ENCODE data around the gene AUTS2.
A peak's percentile ranks its signal among the peaks of the same experiment; 100 is the strongest.

AUTS2 gene

GRCh38 chr7:70574314-70574834 is 976.1 kb downstream of the AUTS2 start:
- POLR2A ChIA-PET: no interaction called here

GRCh38 chr7:70574970-70575799 is 976.9 kb downstream of the AUTS2 start:
- TF ChIP-seq SP1 (IDR thresholded peaks at IDR 0.05): no peak
- TF ChIP-seq BHLHE40 (IDR thresholded peaks at IDR 0.05; ENCODE audit: borderline replicate concordance): no peak
- TF ChIP-seq ELF4 (IDR thresholded peaks at IDR 0.05): no peak
- no peak for TF ChIP-seq TARDBP (IDR thresholded peaks at IDR 0.05)
- peak; percentile 28; the same call in 1 of the 2 replicates for TF ChIP-seq PKNOX1 (IDR thresholded peaks at IDR 0.05)
- no peak for TF ChIP-seq ARNT (IDR thresholded peaks at IDR 0.05)
- ChIA-PET CTCF (no interaction called here), POLR2A (no interaction called here)
- DNase-seq (ENCODE audit: extremely low spot score): peak; percentile 46

More at GRCh38 chr7:70574314-70574834, 976.1 kb downstream of the AUTS2 start:
- TF ChIP-seq SUZ12 (IDR thresholded peaks at IDR 0.05) (no peak), ARNT (IDR thresholded peaks at IDR 0.05) (no peak), BHLHE40 (IDR thresholded peaks at IDR 0.05; ENCODE audit: borderline replicate concordance) (no peak), ZNF384 (IDR thresholded peaks at IDR 0.05) (no peak), TARDBP (IDR thresholded peaks at IDR 0.05) (no peak), NFRKB (IDR thresholded peaks at IDR 0.05) (no peak), LEF1 (IDR thresholded peaks at IDR 0.05; ENCODE audit: borderline replicate concordance) (no peak), HDGF (IDR thresholded peaks at IDR 0.05; ENCODE audit: borderline replicate concordance) (no peak), FOXA1 (IDR thresholded peaks at IDR 0.05) (no peak), SP1 (IDR thresholded peaks at IDR 0.05) (no peak), L3MBTL2 (conservative IDR thresholded peaks at IDR 0.05) (no peak), CTBP1 (IDR thresholded peaks at IDR 0.05; ENCODE audit: borderline replicate concordance) (no peak), ELF4 (IDR thresholded peaks at IDR 0.05) (no peak), FOXK2 (IDR thresholded peaks at IDR 0.05) (no peak), PKNOX1 (IDR thresholded peaks at IDR 0.05) (no peak), FOXM1 (IDR thresholded peaks at IDR 0.05; ENCODE audit: borderline replicate concordance) (no peak)
- no peak for DNase-seq (ENCODE audit: extremely low spot score)
- CTCF ChIA-PET: no interaction called here

GRCh38 chr7:70577078-70577477 is 978.8 kb downstream of the AUTS2 start:
- no peak for DNase-seq (ENCODE audit: extremely low spot score)
- ChIA-PET CTCF (no interaction called here), POLR2A (no interaction called here)
- TF ChIP-seq L3MBTL2 (conservative IDR thresholded peaks at IDR 0.05) (no peak), ELF4 (IDR thresholded peaks at IDR 0.05) (no peak), BHLHE40 (IDR thresholded peaks at IDR 0.05; ENCODE audit: borderline replicate concordance) (no peak), TARDBP (IDR thresholded peaks at IDR 0.05) (no peak), LEF1 (IDR thresholded peaks at IDR 0.05; ENCODE audit: borderline replicate concordance) (no peak)

- no peak for DNase-seq (ENCODE audit: extremely low spot score)
- ChIA-PET POLR2A (no interaction called here), CTCF (no interaction called here)
- TF ChIP-seq FOXM1 (IDR thresholded peaks at IDR 0.05; ENCODE audit: borderline replicate concordance) (no peak), ZNF384 (IDR thresholded peaks at IDR 0.05) (no peak), ARNT (IDR thresholded peaks at IDR 0.05) (no peak), LEF1 (IDR thresholded peaks at IDR 0.05; ENCODE audit: borderline replicate concordance) (no peak), HDGF (IDR thresholded peaks at IDR 0.05; ENCODE audit: borderline replicate concordance) (no peak), SUZ12 (IDR thresholded peaks at IDR 0.05) (no peak), NFRKB (IDR thresholded peaks at IDR 0.05) (no peak), L3MBTL2 (conservative IDR thresholded peaks at IDR 0.05) (no peak), FOXK2 (IDR thresholded peaks at IDR 0.05) (no peak), CTBP1 (IDR thresholded peaks at IDR 0.05; ENCODE audit: borderline replicate concordance) (no peak), SP1 (IDR thresholded peaks at IDR 0.05) (no peak), ELF4 (IDR thresholded peaks at IDR 0.05) (no peak), TARDBP (IDR thresholded peaks at IDR 0.05) (no peak)
These were observed 979.9 kb downstream of the AUTS2 start for GRCh38 chr7:70578131-70578530.

- TF ChIP-seq ZNF384 (IDR thresholded peaks at IDR 0.05): no peak
- TF ChIP-seq L3MBTL2 (conservative IDR thresholded peaks at IDR 0.05): no peak
- TF ChIP-seq ELF4 (IDR thresholded peaks at IDR 0.05): no peak
- no peak for TF ChIP-seq BHLHE40 (IDR thresholded peaks at IDR 0.05; ENCODE audit: borderline replicate concordance)
- no peak for TF ChIP-seq NFRKB (IDR thresholded peaks at IDR 0.05)
- ChIA-PET POLR2A (no interaction called here), CTCF (no interaction called here)
- no peak for DNase-seq (ENCODE audit: extremely low spot score)
These were observed 981.3 kb downstream of the AUTS2 start for GRCh38 chr7:70579397-70580097.

GRCh38 chr7:70580161-70580560 is 981.9 kb downstream of the AUTS2 start:
- TF ChIP-seq ELF4 (IDR thresholded peaks at IDR 0.05) (no peak), L3MBTL2 (conservative IDR thresholded peaks at IDR 0.05) (no peak), PKNOX1 (IDR thresholded peaks at IDR 0.05) (no peak), ZNF384 (IDR thresholded peaks at IDR 0.05) (no peak), SUZ12 (IDR thresholded peaks at IDR 0.05) (no peak), HDGF (IDR thresholded peaks at IDR 0.05; ENCODE audit: borderline replicate concordance) (no peak), FOXA1 (IDR thresholded peaks at IDR 0.05) (no peak), LEF1 (IDR thresholded peaks at IDR 0.05; ENCODE audit: borderline replicate concordance) (no peak), SP1 (IDR thresholded peaks at IDR 0.05) (no peak), TARDBP (IDR thresholded peaks at IDR 0.05) (no peak), BHLHE40 (IDR thresholded peaks at IDR 0.05; ENCODE audit: borderline replicate concordance) (no peak), CTBP1 (IDR thresholded peaks at IDR 0.05; ENCODE audit: borderline replicate concordance) (no peak), FOXM1 (IDR thresholded peaks at IDR 0.05; ENCODE audit: borderline replicate concordance) (no peak), ARNT (IDR thresholded peaks at IDR 0.05) (no peak), NFRKB (IDR thresholded peaks at IDR 0.05) (no peak), FOXK2 (IDR thresholded peaks at IDR 0.05) (no peak)
- ChIA-PET POLR2A (no interaction called here), CTCF (no interaction called here)
- DNase-seq (ENCODE audit: extremely low spot score): no peak
